Suppressor macrophage (primary cell): Measurements from ENCODE around the gene SFXN1.

Source experiments
- DNase-seq, 4 experiments: peaks; one replicate each; pipeline ENCODE4 v3.0.0-alpha.2; 2020 to 2022

The SFXN1 gene

DNA sequence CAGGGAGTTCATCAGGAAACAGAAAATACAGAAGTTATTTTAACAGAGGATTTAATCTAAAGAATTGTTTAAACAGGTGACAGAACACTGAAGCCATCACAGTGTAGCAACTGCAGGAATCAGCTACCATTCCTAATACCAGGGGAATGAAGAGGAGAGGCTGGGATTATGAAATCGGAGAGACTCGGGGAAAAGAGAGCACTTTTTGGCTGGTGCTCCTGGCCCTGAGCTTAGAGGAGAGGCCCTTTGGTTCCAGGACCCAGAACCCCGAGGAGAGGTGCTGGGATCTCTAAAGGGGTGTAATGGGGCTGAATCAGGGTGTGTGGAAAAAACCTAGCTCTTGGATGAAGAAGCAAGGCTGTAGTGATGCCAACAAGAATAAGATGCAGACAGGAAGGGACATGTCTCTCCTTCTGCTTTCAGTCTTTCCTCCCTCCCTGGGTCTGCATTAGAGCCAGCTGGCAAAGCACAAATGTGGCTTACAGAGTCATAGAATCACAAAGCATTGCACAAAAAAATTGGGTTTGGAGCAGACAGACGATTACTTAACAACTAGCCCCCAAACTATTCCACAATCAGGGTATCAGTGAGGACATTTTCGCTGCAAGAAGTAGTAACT is 11.6 kb upstream of the SFXN1 start:
- no peak for DNase-seq

DNA sequence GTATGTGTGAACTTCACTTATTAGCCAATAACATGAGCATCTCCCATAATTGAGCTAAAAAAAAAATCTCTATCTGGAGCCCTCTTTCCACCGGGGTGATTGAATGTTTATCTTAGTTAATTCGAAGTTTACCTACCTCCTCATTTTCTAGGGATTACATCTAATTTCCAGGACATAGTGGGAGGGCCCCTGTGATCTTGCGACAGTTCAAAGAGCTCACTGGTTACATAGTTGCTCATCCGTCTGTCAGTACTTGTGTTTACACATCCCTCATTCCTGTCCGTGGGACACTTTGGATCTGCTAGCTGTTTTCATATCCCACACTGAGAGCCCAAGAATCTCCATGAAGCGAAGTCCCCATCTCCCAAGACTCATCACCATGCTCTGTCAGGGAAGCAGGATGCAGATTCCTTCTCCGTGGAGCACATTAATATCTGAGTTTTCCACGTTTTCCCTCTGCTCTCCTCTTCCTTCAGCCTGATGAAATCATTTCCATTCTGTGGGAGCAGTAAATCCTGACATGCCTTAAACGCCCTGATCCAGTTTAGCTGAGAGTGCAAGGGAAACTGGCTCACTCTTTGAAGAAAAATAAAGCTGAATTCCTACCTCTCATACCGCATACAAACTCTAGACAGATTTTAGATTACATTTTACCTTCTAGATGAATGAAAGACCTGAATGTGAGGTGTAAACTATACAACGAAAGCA is 10.2 kb upstream of the SFXN1 start:
- no peak for DNase-seq

DNA sequence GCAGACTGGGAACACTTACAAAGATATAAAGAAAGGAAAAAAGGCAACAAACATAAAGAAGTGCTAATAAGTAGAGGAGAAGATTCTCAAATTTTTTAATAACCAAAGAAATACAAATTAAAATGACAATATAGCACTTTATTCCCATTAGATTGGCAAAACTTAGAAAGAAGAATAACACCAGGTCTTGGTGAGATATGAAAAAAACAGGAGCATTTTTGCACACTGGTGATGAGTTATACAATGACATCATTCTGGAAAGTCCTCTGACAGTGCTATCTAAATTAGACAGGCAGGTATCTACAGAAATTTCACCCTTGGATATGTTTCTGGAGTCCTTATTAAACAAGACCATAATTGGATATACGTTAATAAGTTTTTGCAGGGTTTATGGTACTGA is 9.5 kb upstream of the SFXN1 start:
- DNase-seq = no peak

DNA sequence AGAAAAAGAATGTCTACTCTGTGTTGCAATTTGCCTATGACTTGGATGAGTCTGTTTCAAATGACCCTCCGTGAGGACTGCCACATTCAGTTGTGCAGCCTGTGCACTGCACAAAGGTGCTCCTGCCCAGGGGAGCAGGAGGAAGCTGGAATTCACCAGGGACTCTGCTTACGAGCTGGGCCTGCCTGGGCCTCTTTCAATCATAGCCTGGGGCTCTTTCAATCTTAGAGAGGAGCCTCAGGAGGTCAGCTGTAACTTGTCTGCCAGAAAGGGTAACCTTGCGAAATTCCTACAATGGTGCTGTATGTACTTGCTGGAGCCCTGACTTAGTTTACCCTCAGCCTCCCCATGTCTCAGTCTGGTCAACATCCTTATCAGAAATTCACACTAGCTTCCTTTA is 8.4 kb upstream of the SFXN1 start:
- DNase-seq = no peak

DNA sequence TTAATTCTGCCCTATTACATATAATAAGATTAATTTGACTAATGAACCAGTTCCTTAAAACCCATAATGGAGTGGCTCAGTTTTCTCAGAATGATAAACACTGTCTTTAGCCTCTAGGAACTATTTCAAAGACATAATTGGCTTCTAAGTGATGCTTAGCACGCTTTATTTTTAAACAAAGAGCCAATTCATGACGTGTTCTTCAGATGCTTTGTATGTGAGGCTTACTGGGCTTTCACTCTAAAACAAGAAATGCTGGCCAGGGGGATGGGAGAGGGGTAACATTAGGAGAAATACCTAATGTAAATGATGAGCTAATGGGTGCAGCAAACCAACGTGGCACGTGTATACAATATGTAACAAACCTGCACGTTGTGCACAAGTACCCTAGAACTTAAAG is 7.6 kb upstream of the SFXN1 start:
- DNase-seq = no peak

DNA sequence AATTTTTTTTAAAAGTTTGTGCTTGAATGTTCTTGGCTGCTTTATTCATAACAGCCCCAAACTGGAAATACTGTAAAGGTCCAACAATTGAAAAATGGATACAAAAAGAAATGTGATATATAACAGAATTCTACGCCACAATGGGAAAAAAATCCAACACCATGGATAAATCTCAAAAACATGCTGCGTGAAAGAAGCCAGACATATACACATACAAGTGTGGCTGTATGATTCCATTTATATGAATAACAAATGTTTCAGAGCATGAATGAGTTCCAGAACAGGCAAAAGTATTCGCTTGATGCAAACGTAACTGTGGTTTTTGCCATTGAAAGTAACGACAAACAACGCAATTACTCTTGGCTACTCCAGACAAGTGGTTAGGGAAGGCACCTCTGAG is 7.2 kb upstream of the SFXN1 start:
- no peak for DNase-seq

DNA sequence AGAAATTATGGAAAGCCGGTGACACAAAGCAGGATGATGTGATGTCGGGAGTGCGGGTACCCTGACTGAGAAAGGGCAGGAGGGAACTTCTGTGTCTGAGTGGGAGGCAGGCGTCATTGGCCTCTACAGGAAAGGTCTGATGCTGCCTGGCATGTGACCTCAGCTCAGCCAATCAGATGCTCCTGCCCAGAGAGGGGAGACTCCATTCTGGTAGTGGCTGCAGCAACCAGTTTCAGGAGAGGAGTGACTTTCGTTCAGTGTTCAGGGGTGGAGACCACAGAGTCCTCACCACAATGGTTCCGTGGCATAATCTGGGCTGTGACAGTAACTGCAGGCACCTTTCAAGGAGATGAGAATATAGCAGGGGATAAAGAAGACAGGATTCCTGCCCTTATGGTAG is 6.7 kb upstream of the SFXN1 start:
- DNase-seq = no peak

DNA sequence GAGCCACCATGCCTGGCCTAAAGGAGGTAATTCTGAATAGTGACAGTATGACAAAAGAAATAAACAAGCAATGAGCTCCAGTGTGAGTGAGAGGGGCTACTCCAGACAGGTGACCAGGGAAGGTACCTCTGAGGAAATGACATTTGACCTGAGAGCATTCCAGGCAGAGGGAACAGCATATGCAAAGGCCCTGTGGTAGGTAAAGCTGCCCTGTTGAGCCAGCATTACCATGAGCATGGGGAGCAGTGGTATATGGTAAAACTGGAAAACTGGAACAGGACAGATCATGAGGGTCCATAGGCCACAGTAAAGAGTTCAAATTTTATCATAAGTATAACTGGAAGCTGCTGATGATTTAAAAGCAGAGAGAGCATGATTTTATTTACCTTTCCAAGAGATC is 6.0 kb upstream of the SFXN1 start:
- no peak for DNase-seq

DNA sequence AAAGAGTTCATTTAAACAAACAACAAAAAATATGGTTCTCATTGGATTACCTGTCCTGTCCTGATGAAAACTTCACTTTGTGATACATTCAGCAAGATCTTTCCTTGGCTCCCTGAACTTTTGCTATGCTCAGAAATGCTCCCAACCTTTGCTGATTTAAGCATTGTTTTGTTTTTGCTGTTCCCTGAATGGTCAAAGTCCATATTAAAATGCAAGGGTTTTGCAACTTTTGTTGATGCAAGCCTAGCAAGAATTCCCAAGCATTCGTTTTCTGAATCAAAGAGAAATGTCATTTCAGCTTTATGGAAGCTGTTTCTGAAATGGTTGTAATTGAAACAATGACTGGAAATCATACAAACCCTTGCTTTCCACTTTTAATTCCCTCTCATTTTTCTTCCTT is 3.1 kb upstream of the SFXN1 start:
- no peak for DNase-seq

DNA sequence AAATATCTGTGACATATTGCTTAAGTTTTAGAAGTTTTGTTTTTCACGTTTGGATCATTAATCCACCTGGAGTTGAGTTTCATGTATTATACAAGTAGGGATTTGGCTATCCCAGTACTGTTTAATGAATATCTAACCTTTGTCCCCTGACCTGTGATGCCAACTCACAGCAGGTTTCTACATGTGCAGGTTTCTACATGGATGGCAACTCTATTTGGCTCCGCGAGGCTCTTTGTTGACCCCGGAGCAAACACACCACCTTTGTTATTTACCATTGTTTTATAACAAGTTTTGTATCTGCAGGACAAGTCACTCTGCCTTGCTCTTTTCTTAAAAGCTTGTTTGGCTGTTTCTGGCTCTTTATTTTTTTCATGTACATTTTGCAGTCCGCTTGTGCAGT is 920 bp upstream of the SFXN1 start:
- DNase-seq = no peak

DNA sequence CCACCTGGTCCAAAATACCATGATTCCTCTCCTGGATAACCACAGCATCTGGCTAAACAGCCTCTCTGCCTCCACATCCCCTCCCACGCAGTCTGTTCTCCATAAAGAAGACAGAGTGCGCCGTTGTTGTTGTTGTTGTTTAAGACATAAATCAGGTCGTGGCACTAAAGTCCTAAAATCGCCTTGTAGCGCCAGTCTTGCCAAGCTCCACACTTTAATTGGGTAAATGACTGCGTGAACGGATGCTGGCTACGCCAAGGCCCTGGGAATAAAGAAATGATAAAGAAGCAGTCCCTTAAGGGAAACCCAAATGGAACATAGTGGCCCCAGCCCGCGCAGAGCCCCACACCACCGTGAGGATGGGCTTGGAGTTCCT is 364 bp upstream of the SFXN1 start:
- DNase-seq = peak in 2 of 4 experiments; percentile 1 to 28

DNA sequence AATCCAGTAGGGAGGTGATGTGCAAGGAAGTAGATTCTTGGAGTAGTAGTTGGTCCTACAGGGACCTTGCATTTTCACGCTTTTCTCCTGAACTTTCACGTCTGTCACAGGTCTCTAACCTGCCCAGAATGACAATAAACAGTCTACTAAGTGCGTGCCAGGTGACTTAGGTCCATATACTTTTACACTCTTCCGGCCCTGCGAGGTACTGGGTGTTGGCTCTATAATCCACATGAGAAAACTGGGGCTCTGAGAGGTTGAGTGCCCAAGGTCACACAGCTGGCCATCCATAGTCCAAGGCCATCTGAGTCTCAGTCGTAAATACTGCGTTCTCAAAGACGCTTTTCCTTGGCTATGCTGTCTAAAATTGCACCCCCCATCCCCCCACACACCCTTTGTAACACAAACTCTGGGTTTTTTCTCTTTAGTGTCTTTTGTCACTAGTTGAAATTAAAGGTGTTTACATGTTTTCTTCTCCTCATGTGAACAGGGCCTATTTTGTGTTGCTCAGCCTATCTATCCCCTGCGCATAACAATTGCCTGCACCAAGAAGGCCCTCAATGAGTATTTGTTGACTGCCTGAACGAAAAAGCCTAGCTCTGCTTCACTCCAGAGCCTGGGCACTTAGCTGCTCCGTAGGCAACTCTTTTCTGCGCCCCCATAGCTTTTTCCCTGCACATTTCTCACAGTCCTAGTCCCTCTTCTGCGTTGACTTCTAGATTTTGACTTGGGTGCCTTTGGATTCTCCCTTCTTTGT is 943 bp downstream of the SFXN1 start:
- DNase-seq = peak in 1 of 4 experiments; percentile 14

DNA sequence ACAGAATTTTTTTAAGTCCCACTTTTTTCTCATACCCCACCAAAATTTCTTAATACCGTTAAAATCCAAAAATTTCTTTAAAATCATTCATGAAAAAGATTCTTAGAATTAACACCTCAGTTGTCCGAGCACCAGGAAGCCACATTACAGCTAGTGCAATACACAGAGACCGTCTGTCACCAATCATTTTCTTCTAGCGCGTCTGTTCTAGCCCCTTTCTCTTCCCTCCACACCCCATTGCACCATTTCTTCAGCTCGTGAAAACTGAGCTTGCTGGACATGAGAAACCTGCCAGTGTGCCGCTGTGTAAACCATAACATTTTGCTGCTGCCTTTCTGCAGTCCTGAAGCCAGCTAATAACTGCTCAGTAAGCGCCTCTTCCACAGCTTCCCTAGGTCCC is 5.0 kb downstream of the SFXN1 start:
- no peak for DNase-seq

DNA sequence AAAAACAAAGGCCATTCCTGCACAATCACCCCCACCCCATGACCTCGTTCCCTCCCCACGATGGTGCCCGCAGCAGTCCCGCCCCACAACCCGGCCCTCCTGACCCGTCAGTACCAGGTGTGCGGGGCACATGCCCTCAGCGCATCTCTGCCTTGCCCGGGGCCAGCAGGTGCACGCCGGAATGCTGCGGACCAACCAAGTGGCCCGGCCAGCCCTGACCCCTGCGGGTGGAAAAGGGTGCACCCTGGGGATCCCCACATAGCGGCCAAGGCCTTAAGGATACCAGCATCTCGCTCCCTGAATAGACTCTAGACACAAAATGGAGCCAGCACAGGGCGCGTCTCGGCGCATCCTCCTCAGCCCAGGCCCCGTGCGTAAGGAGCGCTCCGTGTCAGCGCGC is 6.0 kb downstream of the SFXN1 start:
- DNase-seq = no peak

DNA sequence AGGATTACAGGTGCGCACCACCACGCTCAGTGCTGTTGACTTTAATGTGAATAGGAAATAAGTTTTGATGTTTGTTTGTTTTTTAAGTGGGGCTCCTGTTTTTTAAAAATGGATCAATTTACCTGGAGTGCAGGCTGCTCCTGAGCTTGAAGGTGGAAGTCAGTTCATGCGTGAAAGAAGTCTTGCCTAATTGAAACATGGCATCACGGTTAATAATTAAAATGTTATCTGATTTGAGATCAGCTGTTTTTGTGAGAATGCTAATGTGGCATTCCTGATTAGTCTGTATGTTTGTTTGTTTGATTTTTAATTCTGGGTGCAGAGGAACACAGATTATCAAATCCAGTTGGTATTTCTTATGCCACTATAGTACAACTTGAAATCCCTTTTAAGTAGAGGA is 6.5 kb downstream of the SFXN1 start:
- DNase-seq = no peak

DNA sequence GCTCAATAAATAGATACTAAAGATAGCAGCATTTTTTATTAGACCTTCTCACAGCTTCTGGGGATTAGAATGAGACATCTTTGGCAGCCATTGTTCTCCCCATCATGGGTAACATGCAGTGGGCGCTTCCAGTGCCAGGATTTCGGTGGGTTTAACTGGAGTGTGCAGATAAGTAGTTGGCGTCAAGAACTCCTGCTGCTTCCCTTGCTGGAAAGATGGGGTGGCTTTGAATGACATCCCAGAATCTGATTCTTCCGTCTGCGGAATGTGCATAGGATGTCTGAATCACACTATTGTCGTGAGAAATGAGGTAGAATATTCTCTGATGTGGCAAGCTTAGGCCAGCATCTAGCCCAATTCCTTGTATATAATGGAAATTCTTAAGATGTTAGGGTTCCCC is 7.3 kb downstream of the SFXN1 start:
- no peak for DNase-seq

DNA sequence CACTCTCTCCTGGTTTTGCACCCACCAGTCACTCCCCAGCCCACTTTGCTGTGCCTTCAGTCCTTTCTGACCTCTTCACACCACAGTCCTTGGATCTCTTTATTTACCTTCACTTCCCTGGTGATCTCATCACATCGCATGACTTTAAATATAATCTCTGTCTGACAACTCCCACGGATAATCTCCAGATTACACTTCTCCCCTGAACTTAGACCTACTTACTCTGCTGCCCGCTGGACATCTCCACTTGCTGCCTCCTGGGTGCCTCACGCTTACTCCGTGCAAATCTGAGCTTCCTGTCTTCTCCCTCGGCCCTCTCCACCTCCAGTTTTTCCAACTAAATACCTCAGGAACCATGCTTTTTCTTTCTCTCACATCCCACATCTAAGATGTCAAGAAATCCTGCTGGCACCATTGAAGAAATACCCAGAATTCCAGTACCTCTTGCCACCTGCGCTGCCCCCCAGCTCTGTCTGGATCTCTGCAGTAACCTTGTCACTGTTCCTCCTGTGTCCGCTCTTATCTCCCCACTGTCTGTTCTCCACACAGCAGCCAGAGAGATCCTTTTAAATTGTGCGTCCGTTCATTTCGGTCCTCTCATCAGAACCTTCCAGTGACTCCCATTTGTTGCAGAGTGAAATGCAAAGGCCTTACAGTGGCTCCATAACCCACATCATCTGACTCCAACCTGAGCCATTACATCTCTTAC is 9.3 kb downstream of the SFXN1 start:
- DNase-seq = no peak

DNA sequence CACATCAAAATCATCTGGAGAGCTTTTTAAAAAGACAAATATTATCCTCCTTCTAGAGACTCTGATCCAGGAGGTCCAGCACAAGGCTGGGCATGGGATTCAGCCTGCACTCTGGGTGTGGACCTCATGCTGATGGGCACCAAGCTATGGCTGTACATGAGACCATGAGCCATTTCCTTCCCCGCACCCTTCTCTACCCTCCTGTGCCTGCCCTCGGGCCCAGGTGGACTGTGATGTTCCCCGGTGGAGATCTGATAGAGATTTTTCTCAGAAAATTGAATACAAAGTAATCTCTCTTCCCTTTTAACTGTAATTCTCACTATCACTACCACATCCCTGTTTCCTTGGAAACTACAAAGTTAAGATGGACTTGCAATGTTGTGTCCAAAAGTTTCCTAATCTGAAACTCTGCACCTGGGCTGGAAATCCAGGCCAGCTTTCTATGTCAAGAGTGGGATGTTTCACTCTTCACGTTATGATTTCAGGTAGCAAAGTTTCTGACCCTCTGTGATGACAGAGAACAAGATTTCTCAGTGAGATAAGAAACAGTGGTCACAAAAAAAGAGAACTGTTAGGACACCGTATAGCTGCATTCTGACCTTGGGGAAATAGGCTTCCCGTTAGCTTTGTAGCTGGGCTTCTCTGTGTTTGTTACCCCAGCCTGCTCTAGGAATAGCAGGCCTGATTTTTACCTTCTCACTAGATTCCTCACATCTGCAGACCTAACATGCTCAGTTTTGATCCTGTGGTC is 11.5 kb downstream of the SFXN1 start:
- no peak for DNase-seq

DNA sequence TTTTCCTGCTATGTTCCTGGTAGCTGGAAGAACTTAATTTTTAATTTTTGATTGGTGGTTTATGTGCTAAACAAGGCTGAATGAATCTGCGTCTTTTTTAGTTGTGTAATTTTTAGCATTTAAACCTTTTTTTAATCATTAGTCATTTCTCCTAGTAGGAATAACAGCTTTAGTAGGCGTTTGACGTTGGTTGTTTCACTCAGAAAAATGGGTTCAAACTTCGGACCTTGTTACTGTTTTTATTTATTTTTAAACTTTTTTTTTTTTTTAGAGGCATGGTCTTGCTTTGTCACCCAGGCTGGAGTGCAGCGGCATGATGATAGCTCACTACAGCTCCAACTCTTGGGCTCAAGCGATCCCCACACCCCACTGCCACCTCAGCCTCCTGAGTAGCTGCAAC is 12.9 kb downstream of the SFXN1 start:
- no peak for DNase-seq

DNA sequence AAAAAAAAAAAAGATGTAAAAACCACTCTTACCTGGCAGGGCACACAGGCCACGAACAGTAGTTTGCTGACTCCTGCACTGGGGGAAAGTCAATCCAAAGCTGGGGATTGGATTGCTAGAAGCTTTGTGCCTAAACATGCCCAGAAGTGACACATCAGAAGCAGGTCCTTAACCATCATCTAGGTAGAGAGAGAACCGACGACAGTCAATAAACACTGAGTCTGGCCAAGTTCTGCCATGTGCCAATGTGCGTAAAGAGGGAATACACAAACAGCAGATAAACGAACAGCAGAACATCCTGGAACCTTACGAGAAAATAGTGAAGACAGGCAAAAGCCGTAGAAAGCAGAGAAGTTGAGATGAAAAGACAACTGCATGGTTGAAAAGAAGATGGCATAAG is 14.9 kb downstream of the SFXN1 start:
- DNase-seq = no peak

DNA sequence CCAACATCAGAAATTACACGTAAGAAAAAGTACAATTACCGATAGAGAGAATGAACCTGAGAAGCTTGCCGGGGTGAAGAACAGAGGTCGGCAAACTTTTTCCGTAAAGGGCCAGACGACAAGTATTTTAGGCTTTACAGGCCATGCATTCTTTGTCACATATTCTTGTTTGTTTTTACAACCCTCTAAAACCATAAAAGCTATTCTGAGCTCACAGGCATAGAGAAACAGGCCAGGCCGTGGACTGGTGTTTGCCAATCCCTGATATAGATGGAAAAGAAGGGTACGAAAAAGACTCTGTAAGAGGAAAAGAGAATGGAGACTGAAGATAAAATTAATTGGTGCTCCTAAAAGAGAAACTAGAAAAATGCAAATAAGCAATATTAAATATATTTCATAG is 15.4 kb downstream of the SFXN1 start:
- DNase-seq = no peak

DNA sequence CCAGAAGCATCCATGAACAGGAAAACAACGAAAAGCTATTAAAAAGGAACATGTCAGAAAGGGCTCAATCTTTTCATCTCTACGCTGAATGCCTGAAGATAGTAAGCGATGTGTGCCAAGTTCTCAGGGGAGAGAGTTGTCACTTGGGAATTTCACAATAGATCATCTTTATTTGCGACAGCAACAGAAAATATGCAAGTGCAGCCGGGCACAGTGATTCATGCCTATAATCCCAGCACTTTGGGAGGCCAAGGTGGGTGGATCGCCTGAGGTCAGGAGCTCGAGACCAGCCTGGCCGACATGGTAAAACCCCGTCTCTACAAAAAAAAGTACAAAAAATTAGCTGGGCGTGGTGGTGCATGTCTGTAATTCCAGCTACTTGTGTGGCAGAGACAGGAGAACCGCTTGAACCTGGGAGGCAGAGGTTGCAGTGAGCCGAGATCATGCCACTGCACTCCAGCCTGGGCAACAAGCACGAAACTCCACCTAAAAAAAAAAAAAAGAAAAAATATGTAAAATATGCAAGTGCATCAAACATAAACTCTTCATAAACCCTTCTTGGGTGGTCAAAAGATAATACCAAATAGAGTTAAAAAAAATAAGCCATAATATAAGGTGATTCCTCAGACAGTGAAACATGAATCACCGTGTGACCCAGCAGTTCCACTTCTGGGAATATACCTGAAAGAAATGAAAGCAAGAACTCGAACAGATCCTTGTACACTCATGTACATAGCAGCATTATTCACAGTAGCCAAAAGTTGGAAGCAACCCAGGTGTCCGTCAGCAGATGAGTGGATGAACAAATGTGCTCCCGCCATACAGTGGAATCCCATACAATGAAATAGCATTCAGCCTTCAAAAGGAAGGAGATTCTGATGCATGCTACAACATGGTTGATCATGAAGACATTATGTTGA is 16.2 kb downstream of the SFXN1 start:
- no peak for DNase-seq
